Loucy (cell line): Measurements from ENCODE around the gene DNAAF8.
"Not testable (repeated sequence)": the region's sequence is repeated elsewhere in the genome, so short reads cannot be mapped to it uniquely, and the experiment has no call there.

Experiments
- CTCF ChIP-seq: fragments of 200-600 bp; sonication (generic); conservative IDR thresholded peaks from 2 replicates; pipeline ENCODE4 v1.5.1; 2014; ENCODE audit warnings: mild to moderate bottlenecking, antibody characterized with exemption, low read length
- EZH2phosphoT487 ChIP-seq: fragments of 200-600 bp; IDR thresholded peaks from 2 replicates; pipeline ENCODE4 v1.6.1; 2018; ENCODE audit warnings: antibody characterized with exemption, mild to moderate bottlenecking, moderate library complexity, borderline replicate concordance

GRCh38 chr16:4738370-4738769, 4.0 kb downstream of the DNAAF8 start:
- not testable (repeated sequence) for TF ChIP-seq CTCF, EZH2phosphoT487
